HepG2 (cell line): ENCODE data around the gene PIP5KL1. TPM values are rescaled to one million over a fixed set of nuclear protein-coding genes. Genes with fewer than 3 reads are reported as not detected.

ENCODE experiments used
- AGO1 ChIP-seq: fragments of 200-400 bp; formaldehyde crosslinking; IDR thresholded peaks from 2 replicates; pipeline ENCODE4 v1.6.1; 2017; ENCODE audit warnings: mild to moderate bottlenecking, low read depth, low read length, moderate library complexity; ENCODE audit not compliant: poor library complexity, severe bottlenecking
- CBX2 ChIP-seq, 2 experiments: fragments of 200-600 bp in 1 of 2; sonication (generic); formaldehyde crosslinking in 1 of 2; IDR thresholded peaks; 2 replicates each; pipeline versions ENCODE4 v1.7.0 to v1.8.1; 2018 to 2022; ENCODE audit warnings: low read depth in 2 of 2, low read length in 1 of 2, mild to moderate bottlenecking in 1 of 2, missing genetic modification reagents in 1 of 2
- HDAC6 ChIP-seq: fragments of 200-600 bp; sonication (generic); IDR thresholded peaks from 2 replicates; pipeline ENCODE4 v1.7.0; 2017; ENCODE audit warnings: mild to moderate bottlenecking, antibody characterized with exemption, low read length, low read depth
- KAT7 ChIP-seq: IDR thresholded peaks from 2 replicates; pipeline ENCODE4 v1.6.1; 2018; ENCODE audit warnings: borderline replicate concordance, missing compliant biosample characterization
- NFIC ChIP-seq: IDR thresholded peaks from 2 replicates; pipeline ENCODE4 v1.6.1; 2012; ENCODE audit warnings: mild to moderate bottlenecking, low read length, inconsistent platforms
- REPIN1 ChIP-seq: sonication (generic); formaldehyde crosslinking; IDR thresholded peaks from 2 replicates; pipeline ENCODE4 v1.8.0; 2022; ENCODE audit warnings: missing genetic modification reagents, low read depth, mild to moderate bottlenecking, borderline replicate concordance
- SUZ12 ChIP-seq: fragments of 150-350 bp; IDR thresholded peaks from 2 replicates; pipeline ENCODE4 v1.6.1; 2014; ENCODE audit warnings: low read depth, low read length
- ZFP37 ChIP-seq: sonication (generic); formaldehyde crosslinking; IDR thresholded peaks from 2 replicates; pipeline ENCODE4 v1.4.0; 2020; ENCODE audit warnings: missing genetic modification reagents, borderline replicate concordance
- ZNF317 ChIP-seq: sonication (generic); formaldehyde crosslinking; IDR thresholded peaks from 2 replicates; pipeline ENCODE4 v1.5.0; 2020; ENCODE audit warnings: mild to moderate bottlenecking, missing genetic modification reagents
- ZNF572 ChIP-seq: sonication (generic); formaldehyde crosslinking; IDR thresholded peaks from 2 replicates; pipeline ENCODE4 v1.5.1; 2020; ENCODE audit warnings: mild to moderate bottlenecking, missing genetic modification reagents
- ZNF607 ChIP-seq: sonication (generic); formaldehyde crosslinking; IDR thresholded peaks from 2 replicates; pipeline ENCODE4 v1.5.1; 2020; ENCODE audit warnings: missing genetic modification reagents, mild to moderate bottlenecking, borderline replicate concordance
- ZNF616 ChIP-seq: sonication (generic); formaldehyde crosslinking; IDR thresholded peaks from 2 replicates; pipeline ENCODE4 v1.5.0; 2020; ENCODE audit warnings: low read depth, mild to moderate bottlenecking, missing genetic modification reagents
- ZSCAN21 ChIP-seq: sonication (generic); formaldehyde crosslinking; IDR thresholded peaks from 2 replicates; pipeline ENCODE4 v1.8.0; 2022; ENCODE audit warnings: mild to moderate bottlenecking, missing genetic modification reagents, moderate library complexity, borderline replicate concordance
- polyA plus RNA-seq, 8 experiments: library from polyadenylated mRNA; depleted of rRNA in 3 of 8; stranded (reverse) in 7 of 8; unstranded in 1 of 8; fragments of >200 nt; fragmentation: Illumina TruSeq in 4 of 8; extraction: Trizol in 4 of 8; gene quantifications; 2 replicates each; pipeline versions ENCODE4 v1.2.1 to v1.2.3, GENCODE V29; 2011 to 2016; ENCODE audit warnings: low read depth in 4 of 8, missing spikeins in 1 of 8, mixed read lengths in 1 of 8; ENCODE audit not compliant: insufficient read depth in 1 of 8
- total RNA-seq, 5 experiments: library from RNA; depleted of rRNA; stranded (reverse); fragments of >200 nt; fragmentation: Illumina TruSeq; extraction: Trizol; gene quantifications; 2 replicates each; pipeline ENCODE4 v1.2.3, GENCODE V29; 2016; ENCODE audit warnings: low read depth in 1 of 5
- TF ChIP-seq, protein P1 (sequence below): IDR thresholded peaks from 2 replicates; pipeline ENCODE4 v1.6.1; 2016
- TF ChIP-seq, protein P2 (sequence below): sonication (generic); formaldehyde crosslinking; IDR thresholded peaks from 2 replicates; pipeline ENCODE4 v1.5.0; 2020; ENCODE audit warnings: mild to moderate bottlenecking, missing genetic modification reagents, borderline replicate concordance
- TF ChIP-seq, protein P3 (sequence below): sonication (generic); formaldehyde crosslinking; IDR thresholded peaks from 2 replicates; pipeline ENCODE4 v1.5.1; 2020; ENCODE audit warnings: missing genetic modification reagents, mild to moderate bottlenecking, borderline replicate concordance
- TF ChIP-seq, protein P4 (sequence below): sonication (generic); formaldehyde crosslinking; IDR thresholded peaks from 2 replicates; pipeline ENCODE4 v1.5.1; 2020; ENCODE audit warnings: missing genetic modification reagents, mild to moderate bottlenecking, borderline replicate concordance
- TF ChIP-seq, protein P5 (sequence below): IDR thresholded peaks from 2 replicates; pipeline ENCODE4 v1.6.1; 2016; ENCODE audit warnings: mild to moderate bottlenecking, missing biosample characterization, missing genetic modification reagents
- TF ChIP-seq, protein P6 (sequence below): sonication (generic); formaldehyde crosslinking; IDR thresholded peaks from 2 replicates; pipeline ENCODE4 v1.8.1; 2022; ENCODE audit warnings: low read depth, mild to moderate bottlenecking, missing genetic modification reagents

The PIP5KL1 gene
- total and polyA plus RNA-seq, 2 of the 13 experiments (the other 11 are each of a cell fraction or from before 2014, with no cell fraction given): 0.20 to 0.49 TPM

DNA sequence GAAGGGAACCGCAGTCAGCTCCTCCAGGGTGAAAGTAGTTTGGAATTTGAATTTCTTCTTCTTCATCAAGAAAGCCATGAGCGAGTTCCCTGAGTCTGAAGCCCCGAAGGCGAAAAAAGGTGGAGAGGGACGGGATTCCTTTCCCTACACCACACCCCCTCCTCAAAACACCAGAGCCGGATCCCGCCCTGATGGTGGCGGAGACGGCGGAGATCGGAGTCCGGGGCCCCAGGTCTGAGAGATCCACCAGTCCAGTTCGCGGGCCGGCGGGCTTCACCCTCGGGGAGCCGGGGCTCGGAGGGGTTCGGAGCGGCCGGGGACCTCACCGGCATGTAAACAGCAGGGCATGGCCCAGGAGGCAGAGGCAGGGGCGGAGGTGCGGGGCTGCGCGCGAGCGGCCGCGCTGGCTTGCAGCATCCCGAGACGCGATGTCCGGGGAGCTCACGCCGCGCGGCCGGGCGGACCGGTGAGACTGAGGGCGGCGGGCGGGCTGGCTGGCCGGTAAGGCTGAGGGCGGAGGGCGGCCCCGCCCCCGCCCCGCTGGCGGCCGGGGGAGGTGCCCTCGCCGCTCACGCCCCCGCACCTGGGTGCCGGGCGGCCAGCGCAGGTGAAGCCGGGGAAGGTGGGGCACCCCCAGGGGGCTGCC is 49.6 kb upstream of the PIP5KL1 start (continued):
- no peak for TF ChIP-seq ZNF572 (CRISPR knock-in tag)
- no peak for TF ChIP-seq SUZ12
- TF ChIP-seq, protein P1, sequence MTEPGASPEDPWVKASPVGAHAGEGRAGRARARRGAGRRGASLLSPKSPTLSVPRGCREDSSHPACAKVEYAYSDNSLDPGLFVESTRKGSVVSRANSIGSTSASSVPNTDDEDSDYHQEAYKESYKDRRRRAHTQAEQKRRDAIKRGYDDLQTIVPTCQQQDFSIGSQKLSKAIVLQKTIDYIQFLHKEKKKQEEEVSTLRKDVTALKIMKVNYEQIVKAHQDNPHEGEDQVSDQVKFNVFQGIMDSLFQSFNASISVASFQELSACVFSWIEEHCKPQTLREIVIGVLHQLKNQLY (CRISPR knock-in tag): no peak
- TF ChIP-seq HDAC6: no peak
- TF ChIP-seq ZSCAN21 (CRISPR knock-in tag): no peak
- TF ChIP-seq ZFP37 (CRISPR knock-in tag): no peak
- no peak for TF ChIP-seq NFIC
- TF ChIP-seq, protein P2, sequence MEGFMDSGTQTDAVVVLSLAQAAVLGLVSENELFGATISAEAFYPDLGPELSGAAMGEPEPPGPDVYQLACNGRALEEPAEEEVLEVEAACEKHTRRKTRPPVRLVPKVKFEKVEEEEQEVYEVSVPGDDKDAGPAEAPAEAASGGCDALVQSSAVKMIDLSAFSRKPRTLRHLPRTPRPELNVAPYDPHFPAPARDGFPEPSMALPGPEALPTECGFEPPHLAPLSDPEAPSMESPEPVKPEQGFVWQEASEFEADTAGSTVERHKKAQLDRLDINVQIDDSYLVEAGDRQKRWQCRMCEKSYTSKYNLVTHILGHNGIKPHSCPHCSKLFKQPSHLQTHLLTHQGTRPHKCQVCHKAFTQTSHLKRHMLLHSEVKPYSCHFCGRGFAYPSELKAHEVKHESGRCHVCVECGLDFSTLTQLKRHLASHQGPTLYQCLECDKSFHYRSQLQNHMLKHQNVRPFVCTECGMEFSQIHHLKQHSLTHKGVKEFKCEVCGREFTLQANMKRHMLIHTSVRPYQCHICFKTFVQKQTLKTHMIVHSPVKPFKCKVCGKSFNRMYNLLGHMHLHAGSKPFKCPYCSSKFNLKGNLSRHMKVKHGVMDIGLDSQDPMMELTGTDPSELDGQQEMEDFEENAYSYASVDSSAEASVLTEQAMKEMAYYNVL (CRISPR knock-in tag): no peak
- no peak for TF ChIP-seq KAT7
- no peak for TF ChIP-seq ZNF317 (CRISPR knock-in tag)
- 0 out of 2 replicates have a peak, but pooled peaks have one; percentile 17 for TF ChIP-seq ZNF607 (CRISPR knock-in tag)
- TF ChIP-seq, protein P3, sequence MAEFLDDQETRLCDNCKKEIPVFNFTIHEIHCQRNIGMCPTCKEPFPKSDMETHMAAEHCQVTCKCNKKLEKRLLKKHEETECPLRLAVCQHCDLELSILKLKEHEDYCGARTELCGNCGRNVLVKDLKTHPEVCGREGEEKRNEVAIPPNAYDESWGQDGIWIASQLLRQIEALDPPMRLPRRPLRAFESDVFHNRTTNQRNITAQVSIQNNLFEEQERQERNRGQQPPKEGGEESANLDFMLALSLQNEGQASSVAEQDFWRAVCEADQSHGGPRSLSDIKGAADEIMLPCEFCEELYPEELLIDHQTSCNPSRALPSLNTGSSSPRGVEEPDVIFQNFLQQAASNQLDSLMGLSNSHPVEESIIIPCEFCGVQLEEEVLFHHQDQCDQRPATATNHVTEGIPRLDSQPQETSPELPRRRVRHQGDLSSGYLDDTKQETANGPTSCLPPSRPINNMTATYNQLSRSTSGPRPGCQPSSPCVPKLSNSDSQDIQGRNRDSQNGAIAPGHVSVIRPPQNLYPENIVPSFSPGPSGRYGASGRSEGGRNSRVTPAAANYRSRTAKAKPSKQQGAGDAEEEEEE: no peak
- TF ChIP-seq, protein P4, sequence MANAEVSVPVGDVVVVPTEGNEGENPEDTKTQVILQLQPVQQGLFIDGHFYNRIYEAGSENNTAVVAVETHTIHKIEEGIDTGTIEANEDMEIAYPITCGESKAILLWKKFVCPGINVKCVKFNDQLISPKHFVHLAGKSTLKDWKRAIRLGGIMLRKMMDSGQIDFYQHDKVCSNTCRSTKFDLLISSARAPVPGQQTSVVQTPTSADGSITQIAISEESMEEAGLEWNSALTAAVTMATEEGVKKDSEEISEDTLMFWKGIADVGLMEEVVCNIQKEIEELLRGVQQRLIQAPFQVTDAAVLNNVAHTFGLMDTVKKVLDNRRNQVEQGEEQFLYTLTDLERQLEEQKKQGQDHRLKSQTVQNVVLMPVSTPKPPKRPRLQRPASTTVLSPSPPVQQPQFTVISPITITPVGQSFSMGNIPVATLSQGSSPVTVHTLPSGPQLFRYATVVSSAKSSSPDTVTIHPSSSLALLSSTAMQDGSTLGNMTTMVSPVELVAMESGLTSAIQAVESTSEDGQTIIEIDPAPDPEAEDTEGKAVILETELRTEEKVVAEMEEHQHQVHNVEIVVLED (CRISPR knock-in tag): no peak
- TF ChIP-seq, protein P5, sequence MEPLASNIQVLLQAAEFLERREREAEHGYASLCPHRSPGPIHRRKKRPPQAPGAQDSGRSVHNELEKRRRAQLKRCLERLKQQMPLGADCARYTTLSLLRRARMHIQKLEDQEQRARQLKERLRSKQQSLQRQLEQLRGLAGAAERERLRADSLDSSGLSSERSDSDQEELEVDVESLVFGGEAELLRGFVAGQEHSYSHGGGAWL (CRISPR knock-in tag): peak; percentile 19; the same call in 1 of the 2 replicates
- TF ChIP-seq REPIN1 (CRISPR knock-in tag): no peak
- TF ChIP-seq AGO1: peak; percentile 11
- TF ChIP-seq, protein P6, sequence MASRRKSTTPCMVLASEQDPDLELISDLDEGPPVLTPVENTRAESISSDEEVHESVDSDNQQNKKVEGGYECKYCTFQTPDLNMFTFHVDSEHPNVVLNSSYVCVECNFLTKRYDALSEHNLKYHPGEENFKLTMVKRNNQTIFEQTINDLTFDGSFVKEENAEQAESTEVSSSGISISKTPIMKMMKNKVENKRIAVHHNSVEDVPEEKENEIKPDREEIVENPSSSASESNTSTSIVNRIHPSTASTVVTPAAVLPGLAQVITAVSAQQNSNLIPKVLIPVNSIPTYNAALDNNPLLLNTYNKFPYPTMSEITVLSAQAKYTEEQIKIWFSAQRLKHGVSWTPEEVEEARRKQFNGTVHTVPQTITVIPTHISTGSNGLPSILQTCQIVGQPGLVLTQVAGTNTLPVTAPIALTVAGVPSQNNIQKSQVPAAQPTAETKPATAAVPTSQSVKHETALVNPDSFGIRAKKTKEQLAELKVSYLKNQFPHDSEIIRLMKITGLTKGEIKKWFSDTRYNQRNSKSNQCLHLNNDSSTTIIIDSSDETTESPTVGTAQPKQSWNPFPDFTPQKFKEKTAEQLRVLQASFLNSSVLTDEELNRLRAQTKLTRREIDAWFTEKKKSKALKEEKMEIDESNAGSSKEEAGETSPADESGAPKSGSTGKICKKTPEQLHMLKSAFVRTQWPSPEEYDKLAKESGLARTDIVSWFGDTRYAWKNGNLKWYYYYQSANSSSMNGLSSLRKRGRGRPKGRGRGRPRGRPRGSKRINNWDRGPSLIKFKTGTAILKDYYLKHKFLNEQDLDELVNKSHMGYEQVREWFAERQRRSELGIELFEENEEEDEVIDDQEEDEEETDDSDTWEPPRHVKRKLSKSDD (CRISPR knock-in tag): no peak
- TF ChIP-seq CBX2 (IDR thresholded peaks at IDR 0.05; ENCODE audit: low read depth, low read length): no peak
- no peak for TF ChIP-seq CBX2 (CRISPR knock-in tag; IDR thresholded peaks at IDR 0.05; ENCODE audit: low read depth)
- TF ChIP-seq ZNF616 (CRISPR knock-in tag): no peak
